Activated B cell treated with CpG ODN at 0.5 μM for 24 hours (primary cell): ENCODE measurements around the gene PLCB4. TPM values are rescaled to one million over a fixed set of nuclear protein-coding genes. Genes with fewer than 3 reads are reported as not detected.

ENCODE experiments used
- ATAC-seq: fragments of 200-7000 bp; cut with Tn5 transposase; one replicate; pipeline ENCODE4 v1.10.0; 2021; ENCODE audit warnings: low read depth, mild to moderate bottlenecking, moderate library complexity
- CTCF ChIA-PET: fragments of 350-600 bp; sonication (Branson Sonifier 250); formaldehyde crosslinking; loops from one replicate; lab custom pipeline; 2021; ENCODE audit warnings: antibody characterized with exemption; lab: Charles Lee
- POLR2A ChIA-PET: fragments of 350-600 bp; sonication (Branson Sonifier 250); formaldehyde crosslinking; loops from one replicate; lab custom pipeline; 2021; ENCODE audit warnings: antibody characterized with exemption; lab: Charles Lee
- DNase-seq: peaks from one replicate; pipeline ENCODE4 v3.0.0; 2022
- H3K27ac Mint-ChIP-seq: one replicate; pipeline ENCODE4 v1.8.0; 2020; ENCODE audit warnings: mixed read lengths
- H3K27me3 Mint-ChIP-seq: one replicate; pipeline ENCODE4 v1.8.0; 2021; ENCODE audit warnings: mixed read lengths
- H3K36me3 Mint-ChIP-seq: one replicate; pipeline ENCODE4 v1.8.0; 2021; ENCODE audit warnings: low read depth, mixed read lengths
- H3K4me1 Mint-ChIP-seq: one replicate; pipeline ENCODE4 v1.8.0; 2021; ENCODE audit warnings: mixed read lengths
- H3K4me3 Mint-ChIP-seq: one replicate; pipeline ENCODE4 v1.8.0; 2020; ENCODE audit warnings: mild to moderate bottlenecking, mixed read lengths
- H3K9me3 Mint-ChIP-seq: one replicate; pipeline ENCODE4 v1.8.0; 2020; ENCODE audit warnings: mixed read lengths
- CTCF ChIP-seq: fragments of 200-600 bp; IDR thresholded peaks from one replicate; pipeline ENCODE4 v1.8.0; 2022; ENCODE audit warnings: antibody characterized with exemption, mild to moderate bottlenecking
- intact Hi-C: fragments of 100-400 bp; cut with micrococcal nuclease; formaldehyde crosslinking; loops from one replicate; pipeline ENCODE4 v1.15.1; 2024
- total RNA-seq: library from RNA; stranded (reverse); gene quantifications from 2 replicates; pipeline ENCODE4 v1.2.3, GENCODE V29; 2022

PLCB4 gene
- total RNA-seq, 1 donor from 2014 or later: not detected

GRCh38 chr20:9214685-9215084, 145.8 kb downstream of the PLCB4 start:
- DNase-seq (no peak), ATAC-seq (no peak)
- Mint-ChIP-seq H3K27me3 (no peaks in the 10 kb centered on the region), H3K4me3 (no peak overlapping the region), H3K9me3 (no peaks in the 10 kb centered on the region), H3K27ac (no peak overlapping the region), H3K4me1 (peaks cover 4% of the 10 kb centered on the region), H3K36me3 (no peaks in the 10 kb centered on the region)
- POLR2A ChIA-PET: no interaction called here
- TF ChIP-seq CTCF: no peak
- CTCF ChIA-PET: no interaction called here
- intact Hi-C loops: no loop called here

- Mint-ChIP-seq H3K9me3 (no peaks in the 10 kb centered on the region), H3K27me3 (no peaks in the 10 kb centered on the region), H3K4me3 (no peak overlapping the region), H3K27ac (no peak overlapping the region), H3K36me3 (no peaks in the 10 kb centered on the region), H3K4me1 (peaks cover 4% of the 10 kb centered on the region)
- intact Hi-C loops: no loop called here
- TF ChIP-seq CTCF: no peak
- no peak for DNase-seq
- ATAC-seq: no peak
- CTCF ChIA-PET: no interaction called here
- POLR2A ChIA-PET: no interaction called here
These were observed 146.7 kb downstream of the PLCB4 start for GRCh38 chr20:9215539-9215938.

- H3K27me3 Mint-ChIP-seq: no peaks in the 10 kb centered on the region
- no peaks in the 10 kb centered on the region for H3K36me3 Mint-ChIP-seq
- ChIA-PET CTCF (no interaction called here), POLR2A (no interaction called here)
- DNase-seq (no peak), ATAC-seq (no peak)
- H3K9me3 Mint-ChIP-seq: no peaks in the 10 kb centered on the region
- intact Hi-C loops: no loop called here
- TF ChIP-seq CTCF: no peak
- no peak overlapping the region for H3K27ac Mint-ChIP-seq
- no peak overlapping the region for H3K4me3 Mint-ChIP-seq
- peaks cover 4% of the 10 kb centered on the region for H3K4me1 Mint-ChIP-seq
These were observed 149.7 kb downstream of the PLCB4 start for GRCh38 chr20:9218531-9218961.

- no peak for DNase-seq
- ChIA-PET POLR2A (no interaction called here), CTCF (no interaction called here)
- peaks cover 4% of the 10 kb centered on the region for H3K4me1 Mint-ChIP-seq
- no peaks in the 10 kb centered on the region for H3K9me3 Mint-ChIP-seq
- no peak overlapping the region for H3K4me3 Mint-ChIP-seq
- no peak for ATAC-seq
- TF ChIP-seq CTCF: no peak
- intact Hi-C loops: no loop called here
- H3K27ac Mint-ChIP-seq: no peak overlapping the region
- no peaks in the 10 kb centered on the region for H3K36me3 Mint-ChIP-seq
- no peaks in the 10 kb centered on the region for H3K27me3 Mint-ChIP-seq
These were observed 152.1 kb downstream of the PLCB4 start for GRCh38 chr20:9220874-9221547.

GRCh38 chr20:9223296-9223695, 154.4 kb downstream of the PLCB4 start:
- H3K36me3 Mint-ChIP-seq: no peaks in the 10 kb centered on the region
- peaks cover 2% of the 10 kb centered on the region for H3K4me1 Mint-ChIP-seq
- no peaks in the 10 kb centered on the region for H3K27me3 Mint-ChIP-seq
- no peak for TF ChIP-seq CTCF
- no peaks in the 10 kb centered on the region for H3K9me3 Mint-ChIP-seq
- ChIA-PET POLR2A (no interaction called here), CTCF (no interaction called here)
- ATAC-seq (no peak), DNase-seq (no peak)
- H3K27ac Mint-ChIP-seq: no peak overlapping the region
- intact Hi-C loops: no loop called here
- H3K4me3 Mint-ChIP-seq: no peak overlapping the region
